Fibroblast of mammary gland (primary cell): ENCODE results near the gene ARHGAP26.
A peak's percentile ranks its signal among the peaks of the same experiment; 100 is the strongest.
"Not testable (repeated sequence)": the region's sequence is repeated elsewhere in the genome, so short reads cannot be mapped to it uniquely, and the experiment has no call there.

ENCODE experiments used
- DNase-seq: peaks from one replicate; pipeline ENCODE4 v3.0.0-alpha.2; 2010; ENCODE audit warnings: low read depth
- H3K4me3 ChIP-seq: 2 replicates; pipeline ENCODE4 v1.5.1; 2011; ENCODE audit warnings: low read depth, mild to moderate bottlenecking, low read length, moderate library complexity; ENCODE audit not compliant: control insufficient read depth
- CTCF ChIP-seq: conservative IDR thresholded peaks from 2 replicates; pipeline ENCODE4 v1.5.1; 2011; ENCODE audit warnings: low read depth, low read length, inconsistent platforms; ENCODE audit not compliant: control insufficient read depth, insufficient read depth

The ARHGAP26 gene

GRCh38 chr5:143198332-143198731 is 428.2 kb downstream of the ARHGAP26 start:
- no peak for TF ChIP-seq CTCF
- H3K4me3 ChIP-seq = no peak overlapping the region
- DNase-seq = peak; percentile 77

GRCh38 chr5:143199161-143199560 is 429.0 kb downstream of the ARHGAP26 start:
- no peak overlapping the region for H3K4me3 ChIP-seq
- TF ChIP-seq CTCF = no peak
- DNase-seq = no peak

- no peak for TF ChIP-seq CTCF
- H3K4me3 ChIP-seq = no peak overlapping the region
- no peak for DNase-seq
These were observed 429.7 kb downstream of the ARHGAP26 start for GRCh38 chr5:143199843-143200242.

- H3K4me3 ChIP-seq = no peak overlapping the region
- no peak for TF ChIP-seq CTCF
- peak; percentile 90 for DNase-seq
These were observed 430.7 kb downstream of the ARHGAP26 start for GRCh38 chr5:143200781-143201398.

- H3K4me3 ChIP-seq = no peak overlapping the region
- TF ChIP-seq CTCF = no peak
- DNase-seq = peak; percentile 67
These were observed 431.4 kb downstream of the ARHGAP26 start for GRCh38 chr5:143201589-143201988.

GRCh38 chr5:143203301-143203956 is 433.3 kb downstream of the ARHGAP26 start:
- not testable (repeated sequence) for H3K4me3 ChIP-seq, DNase-seq

- TF ChIP-seq CTCF = no peak
- DNase-seq = no peak
- no peak overlapping the region for H3K4me3 ChIP-seq
These were observed 434.5 kb downstream of the ARHGAP26 start for GRCh38 chr5:143204474-143205246.
